HCT116 (cell line): ENCODE measurements around the gene CCDC127. TPM values are rescaled to one million over a fixed set of nuclear protein-coding genes. Genes with fewer than 3 reads are reported as not detected.
"Not testable (repeated sequence)": the region's sequence is repeated elsewhere in the genome, so short reads cannot be mapped to it uniquely, and the experiment has no call there.

Experiments
- ATAC-seq: fragments of 200-7000 bp; cut with Tn5 transposase; 2 replicates; pipeline ENCODE4 v1.9.1; 2020; ENCODE audit warnings: mild to moderate bottlenecking, moderate library complexity
- BruUV-seq: library from RNA; stranded (reverse); fragments of 400-500 nt; replicated peaks from 2 replicates; lab custom pipeline; 2021; lab: Mats Ljungman, UMichigan
- CTCF ChIA-PET: fragments of 300-600 bp; sonication (Branson Sonifier 250); formaldehyde crosslinking; loops from one replicate; lab custom pipeline; 2021; ENCODE audit warnings: antibody characterized with exemption; lab: Charles Lee
- POLR2A ChIA-PET: fragments of 300-600, 350-600 bp; sonication (Branson Sonifier 250); formaldehyde crosslinking; loops from one replicate; lab custom pipeline; 2021; ENCODE audit warnings: antibody characterized with exemption; lab: Charles Lee
- RAD21 ChIA-PET, 2 experiments: fragments of 300-600 bp; sonication (Branson Sonifier 250); formaldehyde crosslinking; loops; one replicate each; lab custom pipeline; 2023; ENCODE audit warnings: low total read pairs in 2 of 2; ENCODE audit not compliant: uncharacterized antibody in 2 of 2, unreplicated experiment in 2 of 2, low non-redundant PET in 1 of 2; lab: Charles Lee
- DNase-seq: peaks from one replicate; pipeline ENCODE4 v3.0.0-alpha.2; 2010; ENCODE audit warnings: low read depth, low spot score
- H2AFZ ChIP-seq: fragments of 200-600 bp; shearing (Covaris generic), sonication (generic); 2 replicates; pipeline ENCODE4 v1.6.1; 2017; ENCODE audit warnings: low read depth, mixed run types, mixed read lengths, antibody characterized with exemption, low read length; ENCODE audit not compliant: poor library complexity, severe bottlenecking
- H3K27ac ChIP-seq: 2 replicates; pipeline ENCODE4 v1.5.1; 2012; ENCODE audit warnings: low read depth, low read length
- H3K27me3 ChIP-seq: fragments of 200-600 bp; sonication (generic); 2 replicates; pipeline ENCODE4 v1.6.1; 2016; ENCODE audit warnings: mixed run types, low read length, mixed read lengths; ENCODE audit not compliant: insufficient read depth
- H3K36me3 ChIP-seq, 2 experiments: fragments of 200-500 bp in 1 of 2; fragments of 200-600 bp in 1 of 2; sonication (Bioruptor generic) in 1 of 2; sonication (generic) in 1 of 2; 2 replicates each; pipeline versions ENCODE4 v1.5.1 to v1.6.1; 2014 to 2016; ENCODE audit warnings: low read length in 2 of 2, inconsistent platforms in 1 of 2, mixed read lengths in 1 of 2, mixed run types in 1 of 2; ENCODE audit not compliant: insufficient read depth in 2 of 2, control insufficient read depth in 1 of 2
- H3K4me1 ChIP-seq, 2 experiments: fragments of 200-600 bp in 1 of 2; sonication (generic) in 1 of 2; 2 replicates each; pipeline versions ENCODE4 v1.5.1 to v1.6.1; 2012 to 2017; ENCODE audit warnings: low read length in 2 of 2, inconsistent platforms in 1 of 2, mild to moderate bottlenecking in 1 of 2, mixed read lengths in 1 of 2, mixed run types in 1 of 2, moderate library complexity in 1 of 2; ENCODE audit not compliant: insufficient read depth in 2 of 2, control insufficient read depth in 1 of 2
- H3K4me2 ChIP-seq: fragments of 200-600 bp; sonication (generic); 2 replicates; pipeline ENCODE4 v1.6.1; 2017; ENCODE audit warnings: mixed run types, low read length, mixed read lengths
- H3K4me3 ChIP-seq, 2 experiments: fragments of 200-600 bp in 1 of 2; sonication (generic) in 1 of 2; replicated peaks in 1 of 2; 2 replicates each; pipeline ENCODE4 v1.5.1; 2011 to 2016; ENCODE audit warnings: low read length in 2 of 2, control low read depth in 1 of 2, low read depth in 1 of 2, mild to moderate bottlenecking in 1 of 2, mixed read lengths in 1 of 2, mixed run types in 1 of 2
- H3K79me2 ChIP-seq: fragments of 200-600 bp; sonication (generic); 2 replicates; pipeline ENCODE4 v1.6.1; 2017; ENCODE audit warnings: mild to moderate bottlenecking, mixed run types, low read length, moderate library complexity, mixed read lengths; ENCODE audit not compliant: insufficient read depth
- H3K9ac ChIP-seq: fragments of 200-600 bp; sonication (generic); 2 replicates; pipeline ENCODE4 v1.6.1; 2016; ENCODE audit warnings: low read length, mixed read lengths
- H3K9me2 ChIP-seq: fragments of 200-600 bp; sonication (generic), shearing (Covaris generic); 2 replicates; pipeline ENCODE4 v1.6.1; 2017; ENCODE audit warnings: mixed run types, mild to moderate bottlenecking, moderate library complexity; ENCODE audit not compliant: insufficient read depth
- H3K9me3 ChIP-seq, 2 experiments: fragments of 200-500 bp in 1 of 2; fragments of 200-600 bp in 1 of 2; sonication (Bioruptor generic) in 1 of 2; sonication (generic) in 1 of 2; 2 replicates each; pipeline ENCODE4 v1.6.1; 2014 to 2017; ENCODE audit warnings: low read length in 2 of 2, mixed read lengths in 2 of 2, inconsistent platforms in 1 of 2, low read depth in 1 of 2, mild to moderate bottlenecking in 1 of 2, mixed run types in 1 of 2, moderate library complexity in 1 of 2; ENCODE audit not compliant: control insufficient read depth in 1 of 2, insufficient read depth in 1 of 2
- H4K20me1 ChIP-seq: fragments of 200-600 bp; sonication (generic), shearing (Covaris generic); 2 replicates; pipeline ENCODE4 v1.6.1; 2017; ENCODE audit warnings: mixed run types, mild to moderate bottlenecking, moderate library complexity; ENCODE audit not compliant: insufficient read depth
- CEBPB ChIP-seq: IDR thresholded peaks from 2 replicates; pipeline ENCODE4 v1.6.1; 2012; ENCODE audit warnings: low read depth
- RAD21 ChIP-seq: IDR thresholded peaks from 2 replicates; pipeline ENCODE4 v1.6.1; 2012; ENCODE audit warnings: low read depth, mild to moderate bottlenecking
- SIN3A ChIP-seq: IDR thresholded peaks from 2 replicates; pipeline ENCODE4 v1.6.1; 2012; ENCODE audit warnings: low read depth
- YY1 ChIP-seq: IDR thresholded peaks from 2 replicates; pipeline ENCODE4 v1.6.1; 2011; ENCODE audit warnings: low read length, low read depth, moderate library complexity, mild to moderate bottlenecking; ENCODE audit not compliant: insufficient replicate concordance; ENCODE audit errors: extremely low read depth
- ZFX ChIP-seq: fragments of 450-650 bp; IDR thresholded peaks from 2 replicates; pipeline ENCODE4 v1.6.1; 2017
- intact Hi-C: fragments of 100-400 bp; cut with micrococcal nuclease; formaldehyde crosslinking; loops from 2 replicates; pipeline ENCODE4 v1.10.0; 2022
- total RNA-seq: library from RNA; stranded (reverse); gene quantifications from one replicate; pipeline ENCODE4 v1.2.1, GENCODE V29; 2021; ENCODE audit not compliant: unreplicated experiment

CCDC127 gene
- total RNA-seq, 1 experiment from 2014 or later, result 5.1 TPM

DNA sequence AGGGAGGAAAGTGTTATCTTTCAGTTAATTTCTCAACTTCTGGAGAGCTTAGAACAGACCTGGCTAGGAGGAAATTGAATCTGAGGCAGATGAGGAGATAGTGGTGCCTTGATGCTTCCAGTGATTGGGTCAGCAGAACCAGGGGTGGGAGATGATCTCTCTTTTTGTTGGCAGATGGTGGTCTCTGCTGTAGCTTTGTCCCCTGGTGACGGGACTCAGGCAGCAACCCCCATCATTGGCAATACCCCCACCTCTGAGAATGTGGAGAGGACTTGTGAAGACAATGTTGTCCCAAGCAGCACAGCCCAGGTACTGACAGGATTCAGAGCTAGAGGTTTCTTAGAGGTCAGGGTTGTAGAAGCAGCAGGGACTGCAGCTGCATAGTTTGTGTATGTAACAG is 49.8 kb upstream of the CCDC127 start:
- CTCF ChIA-PET, result no interaction called here
- H3K27ac ChIP-seq, result no peak overlapping the region
- H3K9me2 ChIP-seq, result no peaks in the 10 kb centered on the region

DNA sequence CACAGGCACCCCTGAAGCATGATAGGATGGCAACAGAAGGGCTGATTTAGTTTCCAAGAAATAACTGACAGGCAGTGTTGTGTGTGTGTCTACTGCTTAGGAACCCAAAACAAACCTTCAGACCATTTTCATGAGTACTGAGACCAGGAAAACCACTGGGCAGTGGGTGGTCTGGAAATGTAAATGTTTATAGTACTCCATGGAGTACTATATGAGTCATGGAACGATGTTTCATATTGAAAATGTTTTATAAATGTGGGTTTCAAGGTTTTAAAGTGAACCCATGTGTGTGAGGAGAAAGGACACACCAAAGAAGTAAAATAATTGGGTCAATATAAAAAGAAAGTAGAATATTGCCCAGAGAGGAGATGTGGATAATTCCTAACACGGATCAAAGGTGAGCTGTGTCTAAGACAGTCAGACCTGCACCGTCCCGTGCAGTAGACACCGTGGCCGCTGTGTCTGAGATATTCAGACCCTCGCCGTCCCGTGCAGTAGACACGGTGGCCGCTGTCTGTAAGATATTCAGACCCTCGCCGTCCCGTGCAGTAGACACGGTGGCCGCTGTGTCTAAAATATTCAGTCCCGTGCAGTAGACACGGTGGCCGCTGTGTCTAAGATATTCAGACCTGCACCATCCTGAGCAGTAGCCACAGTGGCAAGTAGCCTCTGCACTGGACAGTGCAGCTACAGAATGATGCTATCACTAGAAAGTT is 48.5 kb upstream of the CCDC127 start:
- CTCF ChIA-PET, ATAC-seq, DNase-seq, H3K4me1 ChIP-seq, H4K20me1 ChIP-seq, POLR2A ChIA-PET, intact Hi-C loops, RAD21 ChIA-PET, H3K9ac ChIP-seq, H3K9me3 ChIP-seq, H3K4me3 ChIP-seq, H3K27me3 ChIP-seq, H3K79me2 ChIP-seq, H3K27ac ChIP-seq, H3K9me2 ChIP-seq, H3K4me2 ChIP-seq, H2AFZ ChIP-seq, BruUV-seq: not testable (repeated sequence)
- peaks cover 7 to 14% of the 10 kb centered on the region in 2 experiments; a peak in 2 of 4 replicates for H3K36me3 ChIP-seq

More for the DNA sequence above, 49.8 kb upstream of the CCDC127 start:
- H3K79me2 ChIP-seq, result peaks cover 9% of the 10 kb centered on the region
- DNase-seq, result no peak
- H3K27me3 ChIP-seq, result no peaks in the 10 kb centered on the region
- ChIA-PET POLR2A (no interaction called here), RAD21 (no interaction called here)
- intact Hi-C loops, result no loop called here
- no peak for ATAC-seq
- peaks cover 4 to 9% of the 10 kb centered on the region in 2 experiments; a peak in 3 of 4 replicates for H3K4me1 ChIP-seq
- H3K9me3 ChIP-seq, result no peaks in the 10 kb centered on the region
- no TSS peak for BruUV-seq
- H4K20me1 ChIP-seq, result no peaks in the 10 kb centered on the region
- H3K4me2 ChIP-seq, result no peak overlapping the region
- H3K4me3 ChIP-seq, result no peak overlapping the region
- H3K36me3 ChIP-seq, result peaks cover 7 to 14% of the 10 kb centered on the region in 2 experiments; a peak in 2 of 4 replicates
- no peak overlapping the region for H3K9ac ChIP-seq
- TF ChIP-seq SIN3A, result no peak
- no peak for TF ChIP-seq RAD21
- TF ChIP-seq ZFX, result no peak
- no peak for TF ChIP-seq YY1
- no peak for TF ChIP-seq CEBPB
- TF ChIP-seq, all 23 proteins: peak for 0
- no peak overlapping the region for H2AFZ ChIP-seq
